Upper lobe of left lung (tissue), 4 donors: ENCODE measurements around the gene PLCB1.

ENCODE experiments used
- CTCF ChIP-seq, 6 experiments: fragments of 450-650 bp in 4 of 6; fragments of 200-600 bp in 2 of 6; sonication (generic) in 2 of 6; IDR thresholded peaks; one replicate each; pipeline ENCODE4 v1.5.1; 2016 to 2019; ENCODE audit warnings: antibody characterized with exemption in 6 of 6
- POLR2A ChIP-seq, 4 donors: fragments of 450-650 bp; IDR thresholded peaks; one replicate each; pipeline ENCODE4 v1.5.1; 2016 to 2017; ENCODE audit warnings: antibody characterized with exemption in 4 of 4, mild to moderate bottlenecking in 2 of 4

GRCh38 chr20:8874437-8874836 is 742.4 kb downstream of the PLCB1 start:
- no peak for TF ChIP-seq CTCF (IDR thresholded peaks at IDR 0.05)
- TF ChIP-seq POLR2A (IDR thresholded peaks at IDR 0.05): no peak
